HepG2 (cell line): ENCODE measurements around the gene ADSS2. TPM values are rescaled to one million over a fixed set of nuclear protein-coding genes. Genes with fewer than 3 reads are reported as not detected.

Experiments used
- ATAC-seq: fragments of 200-7000 bp; cut with Tn5 transposase; 3 replicates; pipeline ENCODE4 v1.9.1; 2020; ENCODE audit warnings: mild to moderate bottlenecking, moderate library complexity
- BruUV-seq: library from RNA; stranded (reverse); fragments of 400-500 nt; replicated peaks from 2 replicates; lab custom pipeline; 2021; lab: Mats Ljungman, UMichigan
- CTCF ChIA-PET: fragments of 300-600 bp; formaldehyde crosslinking; extraction: SDS; loops from one replicate; lab custom pipeline; 2021; ENCODE audit warnings: low total read pairs, inconsistent platforms, low intra/inter-chr PET ratio; lab: Yijun Ruan, JAX
- POLR2A ChIA-PET: fragments of 350-600 bp; sonication (Branson Sonifier 250); formaldehyde crosslinking; loops from one replicate; lab custom pipeline; 2020; ENCODE audit warnings: antibody characterized with exemption, inconsistent platforms; lab: Yijun Ruan, JAX
- DNase-seq: peaks from one replicate; pipeline ENCODE4 v3.0.0-alpha.2; 2015; ENCODE audit warnings: low spot score
- FAIRE-seq: peaks from 3 replicates; lab custom pipeline; 2011; peaks lifted over from hg19 to GRCh38; lab: Jason Lieb, UNC
- H2AFZ ChIP-seq: one replicate; pipeline ENCODE4 v1.6.1; 2011; ENCODE audit warnings: low read length, inconsistent platforms
- H3K27ac ChIP-seq: fragments of 300-600 bp; 3 replicates; pipeline ENCODE4 v1.8.0; 2011; ENCODE audit warnings: mixed run types, mild to moderate bottlenecking, mixed read lengths, low read length, inconsistent platforms; ENCODE audit not compliant: insufficient read depth; ENCODE audit errors: extremely low read length
- H3K27me3 ChIP-seq, 2 experiments: fragments of 200-600 bp in 1 of 2; 2 replicates in 1 of 2; 3 replicates in 1 of 2; pipeline versions ENCODE4 v1.6.0 to v1.8.0; 2011; ENCODE audit warnings: low read length in 2 of 2, mild to moderate bottlenecking in 2 of 2, moderate library complexity in 2 of 2, inconsistent platforms in 1 of 2; ENCODE audit not compliant: insufficient read depth in 2 of 2, control insufficient read depth in 1 of 2
- H3K36me3 ChIP-seq, 2 experiments: fragments of 200-600 bp in 1 of 2; replicated peaks in 1 of 2; 2 replicates in 1 of 2; 3 replicates in 1 of 2; pipeline versions ENCODE4 v1.5.1 to v1.8.0; 2011; ENCODE audit warnings: low read length in 2 of 2, inconsistent platforms in 1 of 2; ENCODE audit not compliant: insufficient read depth in 2 of 2, control insufficient read depth in 1 of 2
- H3K4me1 ChIP-seq: 2 replicates; pipeline ENCODE4 v1.5.1; 2012; ENCODE audit warnings: low read length, inconsistent platforms; ENCODE audit not compliant: insufficient read depth
- H3K4me2 ChIP-seq: 2 replicates; pipeline ENCODE4 v1.6.0; 2011; ENCODE audit warnings: low read depth, low read length, inconsistent platforms
- H3K4me3 ChIP-seq, 3 experiments: fragments of 200-600 bp in 1 of 3; sonication (generic), shearing (Covaris generic) in 1 of 3; replicated peaks in 1 of 3; 2 replicates each; pipeline ENCODE4 v1.5.1; 2011 to 2016; ENCODE audit warnings: low read length in 3 of 3, inconsistent platforms in 2 of 3, low read depth in 2 of 3, mild to moderate bottlenecking in 2 of 3, control low read depth in 1 of 3, mixed read lengths in 1 of 3; ENCODE audit not compliant: insufficient read depth in 1 of 3
- H3K79me2 ChIP-seq: one replicate; pipeline ENCODE4 v1.6.1; 2011; ENCODE audit warnings: low read length, inconsistent platforms; ENCODE audit not compliant: insufficient read depth
- H3K9ac ChIP-seq: 2 replicates; pipeline ENCODE4 v1.6.0; 2011; ENCODE audit warnings: mild to moderate bottlenecking, low read depth, low read length, inconsistent platforms; ENCODE audit not compliant: insufficient read depth
- H3K9me3 ChIP-seq: 2 replicates; pipeline ENCODE4 v1.5.1; 2012; ENCODE audit warnings: mild to moderate bottlenecking, low read length
- H4K20me1 ChIP-seq: 2 replicates; pipeline ENCODE4 v1.6.0; 2011; ENCODE audit warnings: inconsistent platforms, mild to moderate bottlenecking, low read length, moderate library complexity; ENCODE audit not compliant: insufficient read depth
- HMG20B ChIP-seq: conservative IDR thresholded peaks from 2 replicates; pipeline ENCODE4 v1.6.1; 2016; ENCODE audit warnings: missing genetic modification reagents, missing compliant biosample characterization
- IKZF4 ChIP-seq: sonication (generic); formaldehyde crosslinking; IDR thresholded peaks from 2 replicates; pipeline ENCODE4 v1.5.1; 2020; ENCODE audit warnings: borderline replicate concordance, mild to moderate bottlenecking, low read depth, missing genetic modification reagents; ENCODE audit errors: not compliant biosample characterization
- NFKBIZ ChIP-seq: IDR thresholded peaks from 2 replicates; pipeline ENCODE4 v1.6.1; 2018; ENCODE audit warnings: missing genetic modification reagents, missing compliant biosample characterization
- ZBED4 ChIP-seq: sonication (generic); formaldehyde crosslinking; IDR thresholded peaks from 2 replicates; pipeline ENCODE4 v1.4.0; 2020; ENCODE audit warnings: missing genetic modification reagents, borderline replicate concordance
- ZHX1 ChIP-seq: sonication (generic); formaldehyde crosslinking; IDR thresholded peaks from 2 replicates; pipeline ENCODE4 v1.8.1; 2022; ENCODE audit warnings: low read depth, mild to moderate bottlenecking, missing genetic modification reagents
- WGBS: methylation state at CpG from one replicate; pipeline ENCODE4 v1.1.6; 2017; ENCODE audit warnings: low lambda C conversion rate; 5-methylcytosine and 5-hydroxymethylcytosine counted together
- in situ Hi-C: cut with HindIII; loops from 2 replicates; pipeline ENCODE4 v1.10.0; 2017; ENCODE audit warnings: low pct_unique_long_range_greater_than_20kb; ENCODE audit not compliant: extremely low pct_ligation_motif_present
- intact Hi-C: fragments of 100-400 bp; cut with micrococcal nuclease; formaldehyde crosslinking; loops from one replicate; pipeline ENCODE4 v1.10.0; 2022; ENCODE audit not compliant: unreplicated experiment
- polyA plus RNA-seq, 8 experiments: library from polyadenylated mRNA; depleted of rRNA in 3 of 8; stranded (reverse) in 7 of 8; unstranded in 1 of 8; fragments of >200 nt; fragmentation: Illumina TruSeq in 4 of 8; extraction: Trizol in 4 of 8; gene quantifications; 2 replicates each; pipeline versions ENCODE4 v1.2.1 to v1.2.3, GENCODE V29; 2011 to 2016; ENCODE audit warnings: low read depth in 4 of 8, missing spikeins in 1 of 8, mixed read lengths in 1 of 8; ENCODE audit not compliant: insufficient read depth in 1 of 8
- total RNA-seq, 5 experiments: library from RNA; depleted of rRNA; stranded (reverse); fragments of >200 nt; fragmentation: Illumina TruSeq; extraction: Trizol; gene quantifications; 2 replicates each; pipeline ENCODE4 v1.2.3, GENCODE V29; 2016; ENCODE audit warnings: low read depth in 1 of 5

ADSS2 gene
- total and polyA plus RNA-seq, 2 of the 13 experiments (the other 11 are each of a cell fraction or from before 2014, with no cell fraction given) = 15.1 to 43.4 TPM

- TF ChIP-seq ZBED4 (CRISPR knock-in tag) (no peak), NFKBIZ (CRISPR knock-in tag) (no peak), IKZF4 (no peak)
- TF ChIP-seq, all 625 proteins: peak for 0
Measured at GRCh38 chr1:244414543-244414942, 37.2 kb downstream of the ADSS2 start (continued).

GRCh38 chr1:244413736-244414135 is 38.0 kb downstream of the ADSS2 start:
- Histone ChIP-seq H3K79me2 (no peaks in the 10 kb centered on the region), H3K9me3 (no peaks in the 10 kb centered on the region), H4K20me1 (no peaks in the 10 kb centered on the region), H3K4me3 (no peak overlapping the region), H3K4me1 (no peaks in the 10 kb centered on the region), H3K36me3 (peaks cover 11 to 68% of the 10 kb centered on the region in 2 experiments), H3K4me2 (no peak overlapping the region), H3K27ac (no peak overlapping the region), H2AFZ (no peak overlapping the region), H3K9ac (no peak overlapping the region), H3K27me3 (no peaks in the 10 kb centered on the region)
- no TSS peak for BruUV-seq
- TF ChIP-seq HMG20B (CRISPR knock-in tag) (no peak), ZHX1 (CRISPR knock-in tag) (no peak)
- DNase-seq (no peak), ATAC-seq (no peak), FAIRE-seq (no peak)
- in situ Hi-C loops = no loop called here
- ChIA-PET CTCF (no interaction called here), POLR2A (no interaction called here)
- 99% methylated on average over 3 of the region's 3 CpGs for whole genome bisulfite sequencing
- intact Hi-C loops = no loop called here
